A549 (cell line): ENCODE results near the gene KCNQ5. TPM values are rescaled to one million over a fixed set of nuclear protein-coding genes. Genes with fewer than 3 reads are reported as not detected.

Experiments used
- ATAC-seq, 2 experiments: fragments of 200-7000 bp in 1 of 2; fragments of >200 bp in 1 of 2; cut with Nextera tagmentation in 1 of 2; cut with Tn5 transposase in 1 of 2; 3 replicates each; pipeline versions ENCODE4 v1.8.0 to v1.9.1; 2018 to 2020; ENCODE audit warnings: mild to moderate bottlenecking in 1 of 2, moderate library complexity in 1 of 2
- CTCF ChIA-PET: fragments of 300-600 bp; sonication (Branson Sonifier 250); formaldehyde crosslinking; extraction: SDS; loops from one replicate; lab custom pipeline; 2021; ENCODE audit warnings: antibody characterized with exemption, inconsistent platforms; lab: Yijun Ruan, JAX
- POLR2A ChIA-PET: fragments of 350-600 bp; formaldehyde crosslinking; extraction: SDS; loops from one replicate; lab custom pipeline; 2021; ENCODE audit warnings: antibody characterized with exemption, inconsistent platforms; lab: Yijun Ruan, JAX
- DNase-seq, 2 experiments: peaks; one replicate each; pipeline versions ENCODE4 v3.0.0 to v3.0.0-alpha.2; 2011 to 2016; ENCODE audit warnings: low read depth in 1 of 2, low spot score in 1 of 2
- FAIRE-seq: peaks from 2 replicates; lab custom pipeline; 2011; peaks lifted over from hg19 to GRCh38; lab: Jason Lieb, UNC
- H3K27ac ChIP-seq, 2 experiments: fragments of >200 bp; sonication (Bioruptor Twin); formaldehyde crosslinking; 3 replicates each; pipeline ENCODE4 v1.5.1; 2016 to 2017
- H3K4me1 ChIP-seq: fragments of >200 bp; sonication (Bioruptor Twin); formaldehyde crosslinking; 3 replicates; pipeline ENCODE4 v1.6.1; 2016
- H3K4me2 ChIP-seq: fragments of >200 bp; sonication (Bioruptor Twin); formaldehyde crosslinking; 3 replicates; pipeline ENCODE4 v1.6.1; 2016
- H3K4me3 ChIP-seq: fragments of >200 bp; sonication (Bioruptor Twin); formaldehyde crosslinking; 3 replicates; pipeline ENCODE4 v1.5.1; 2016
- H3K9me3 ChIP-seq: fragments of >200 bp; sonication (Bioruptor Twin); formaldehyde crosslinking; 3 replicates; pipeline ENCODE4 v1.6.1; 2016
- ATOH8 ChIP-seq: fragments of 250-450 bp; sonication (Bioruptor Pico); IDR thresholded peaks from 2 replicates; pipeline ENCODE4 v1.5.0; 2020; ENCODE audit warnings: low read depth, mild to moderate bottlenecking, moderate library complexity
- CBX2 ChIP-seq: fragments of 200-600 bp; sonication (generic); IDR thresholded peaks from 2 replicates; pipeline ENCODE4 v1.6.1; 2016; ENCODE audit warnings: low read depth, mild to moderate bottlenecking, borderline replicate concordance
- CBX8 ChIP-seq: fragments of 200-600 bp; sonication (generic); IDR thresholded peaks from 2 replicates; pipeline ENCODE4 v1.6.1; 2016
- CEBPB ChIP-seq, 2 experiments: fragments of >200 bp in 1 of 2; sonication (Bioruptor Twin) in 1 of 2; formaldehyde crosslinking in 1 of 2; IDR thresholded peaks; 2 replicates each; pipeline ENCODE4 v1.6.1; 2012 to 2016
- E2F6 ChIP-seq: IDR thresholded peaks from 2 replicates; pipeline ENCODE4 v1.6.1; 2012; ENCODE audit warnings: low read depth, borderline replicate concordance
- EHMT2 ChIP-seq: fragments of 200-600 bp; sonication (generic); IDR thresholded peaks from 2 replicates; pipeline ENCODE4 v1.6.1; 2016; ENCODE audit warnings: antibody characterized with exemption, low read depth, mild to moderate bottlenecking, moderate library complexity
- ESRRA ChIP-seq: fragments of 150-350 bp; IDR thresholded peaks from 2 replicates; pipeline ENCODE4 v1.6.1; 2014; ENCODE audit warnings: mild to moderate bottlenecking, low read length, borderline replicate concordance
- GATA3 ChIP-seq: IDR thresholded peaks from 2 replicates; pipeline ENCODE4 v1.6.1; 2012; ENCODE audit warnings: borderline replicate concordance
- HOXA7 ChIP-seq: fragments of 250-450 bp; sonication (Bioruptor Pico); IDR thresholded peaks from 2 replicates; pipeline ENCODE4 v1.5.0; 2020; ENCODE audit warnings: mild to moderate bottlenecking, moderate library complexity
- HOXB13 ChIP-seq: fragments of 250-450 bp; sonication (Bioruptor Pico); IDR thresholded peaks from 2 replicates; pipeline ENCODE4 v1.5.0; 2020; ENCODE audit warnings: low read depth, mild to moderate bottlenecking, moderate library complexity
- JUN ChIP-seq, 2 experiments: fragments of >200 bp; sonication (Bioruptor Twin); formaldehyde crosslinking; IDR thresholded peaks; 2 replicates in 1 of 2; 3 replicates in 1 of 2; pipeline ENCODE4 v1.6.1; 2016 to 2017
- KDM5A ChIP-seq: fragments of 200-600 bp; sonication (generic); IDR thresholded peaks from 2 replicates; pipeline ENCODE4 v1.6.1; 2016; ENCODE audit warnings: antibody characterized with exemption, mild to moderate bottlenecking
- MYC ChIP-seq: IDR thresholded peaks from 2 replicates; pipeline ENCODE4 v1.6.1; 2012; ENCODE audit warnings: mild to moderate bottlenecking, inconsistent platforms, low read length, improper control_type of control experiment, borderline replicate concordance
- POLR2A ChIP-seq: IDR thresholded peaks from 2 replicates; pipeline ENCODE4 v1.6.1; 2012; ENCODE audit warnings: mild to moderate bottlenecking, low read length
- POLR2AphosphoS2 ChIP-seq: conservative IDR thresholded peaks from 2 replicates; pipeline ENCODE4 v1.6.1; 2012; ENCODE audit warnings: low read length, improper control_type of control experiment, inconsistent platforms
- RAD21 ChIP-seq, 2 experiments: fragments of >200 bp in 1 of 2; sonication (Bioruptor Twin) in 1 of 2; formaldehyde crosslinking in 1 of 2; IDR thresholded peaks in 1 of 2; conservative IDR thresholded peaks in 1 of 2; 2 replicates in 1 of 2; 3 replicates in 1 of 2; pipeline ENCODE4 v1.6.1; 2012 to 2018; ENCODE audit warnings: inconsistent platforms in 1 of 2
- RARB ChIP-seq: fragments of 250-450 bp; sonication (Bioruptor Pico); IDR thresholded peaks from 2 replicates; pipeline ENCODE4 v1.8.0; 2021; ENCODE audit warnings: mild to moderate bottlenecking, moderate library complexity
- TP53 ChIP-seq: fragments of 250-450 bp; sonication (Bioruptor Pico); IDR thresholded peaks from 2 replicates; pipeline ENCODE4 v1.5.0; 2021; ENCODE audit warnings: mild to moderate bottlenecking, moderate library complexity
- ZC3H11A ChIP-seq: fragments of 450-650 bp; IDR thresholded peaks from 2 replicates; pipeline ENCODE4 v1.6.1; 2014; ENCODE audit warnings: antibody characterized with exemption, mild to moderate bottlenecking
- ZFP36 ChIP-seq: fragments of 450-650 bp; IDR thresholded peaks from 2 replicates; pipeline ENCODE4 v1.6.1; 2014; ENCODE audit warnings: borderline replicate concordance; ENCODE audit not compliant: partially characterized antibody
- ZNF302 ChIP-seq: fragments of 250-450 bp; sonication (Bioruptor Pico); IDR thresholded peaks from 2 replicates; pipeline ENCODE4 v1.9.0; 2021; ENCODE audit warnings: inconsistent platforms, mild to moderate bottlenecking, moderate library complexity
- WGBS: methylation state at CpG from one replicate; pipeline ENCODE4 v1.1.6; 2017; ENCODE audit errors: missing lambda C conversion rate; 5-methylcytosine and 5-hydroxymethylcytosine counted together
- polyA plus RNA-seq, 4 experiments: library from polyadenylated mRNA; depleted of rRNA in 3 of 4; stranded (reverse); fragments of >200 nt; fragmentation: RNase III in 1 of 4; extraction: RNeasy Plus Mini Kit Qiagen cat#74134 plus additional on column Dnase treatment in 1 of 4; gene quantifications; 2 replicates in 3 of 4; 3 replicates in 1 of 4; pipeline ENCODE4 v1.2.3, GENCODE V29; 2011 to 2017
- TF ChIP-seq, protein P1 (sequence below): fragments of 150-350 bp; IDR thresholded peaks from 2 replicates; pipeline ENCODE4 v1.6.1; 2014; ENCODE audit warnings: low read depth, mild to moderate bottlenecking, low read length
- TF ChIP-seq, protein P2 (sequence below): fragments of >200 bp; sonication (Bioruptor Twin); formaldehyde crosslinking; IDR thresholded peaks from 3 replicates; pipeline ENCODE4 v1.6.1; 2016
- TF ChIP-seq, protein P3 (sequence below): fragments of 450-650 bp; IDR thresholded peaks from 2 replicates; pipeline ENCODE4 v1.6.1; 2014; ENCODE audit warnings: antibody characterized with exemption

KCNQ5 gene
- polyA plus RNA-seq, 2 of the 4 experiments (the other 2 are of a cell fraction): 1.2 to 1.3 TPM

GRCh38 chr6:72651967-72652956 is 30.4 kb downstream of the KCNQ5 start:
- DNase-seq (no peak), ATAC-seq (no peak), FAIRE-seq (no peak)
- ChIA-PET POLR2A (no interaction called here), CTCF (no interaction called here)
- H3K27ac ChIP-seq: no peak overlapping the region
- no peaks in the 10 kb centered on the region for H3K9me3 ChIP-seq
- no peak overlapping the region for H3K4me3 ChIP-seq
- 78% methylated on average over 7 of the region's 7 CpGs for WGBS
- H3K4me2 ChIP-seq: no peak overlapping the region
- H3K4me1 ChIP-seq: peaks cover 20% of the 10 kb centered on the region
- no peak for TF ChIP-seq JUN (IDR thresholded peaks at IDR 0.05)
- no peak for TF ChIP-seq HOXA7 (CRISPR knock-in tag)
- TF ChIP-seq TP53 (CRISPR knock-in tag): no peak
- no peak for TF ChIP-seq ESRRA
- TF ChIP-seq RARB: no peak
- no peak for TF ChIP-seq HOXB13 (CRISPR knock-in tag)
- TF ChIP-seq, protein P1, sequence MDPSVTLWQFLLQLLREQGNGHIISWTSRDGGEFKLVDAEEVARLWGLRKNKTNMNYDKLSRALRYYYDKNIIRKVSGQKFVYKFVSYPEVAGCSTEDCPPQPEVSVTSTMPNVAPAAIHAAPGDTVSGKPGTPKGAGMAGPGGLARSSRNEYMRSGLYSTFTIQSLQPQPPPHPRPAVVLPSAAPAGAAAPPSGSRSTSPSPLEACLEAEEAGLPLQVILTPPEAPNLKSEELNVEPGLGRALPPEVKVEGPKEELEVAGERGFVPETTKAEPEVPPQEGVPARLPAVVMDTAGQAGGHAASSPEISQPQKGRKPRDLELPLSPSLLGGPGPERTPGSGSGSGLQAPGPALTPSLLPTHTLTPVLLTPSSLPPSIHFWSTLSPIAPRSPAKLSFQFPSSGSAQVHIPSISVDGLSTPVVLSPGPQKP: no peak
- TF ChIP-seq GATA3: no peak
- TF ChIP-seq POLR2AphosphoS2: no peak
- no peak for TF ChIP-seq CBX8
- no peak for TF ChIP-seq MYC
- TF ChIP-seq ATOH8 (CRISPR knock-in tag): no peak
- TF ChIP-seq ZFP36: no peak
- no peak for TF ChIP-seq RAD21 (conservative IDR thresholded peaks at IDR 0.05 in 1 of 2, IDR thresholded peaks at IDR 0.05 in 1 of 2)
- no peak for TF ChIP-seq E2F6
- TF ChIP-seq KDM5A: no peak
- no peak for TF ChIP-seq ZNF302
- TF ChIP-seq ZC3H11A: no peak
- TF ChIP-seq, protein P2, sequence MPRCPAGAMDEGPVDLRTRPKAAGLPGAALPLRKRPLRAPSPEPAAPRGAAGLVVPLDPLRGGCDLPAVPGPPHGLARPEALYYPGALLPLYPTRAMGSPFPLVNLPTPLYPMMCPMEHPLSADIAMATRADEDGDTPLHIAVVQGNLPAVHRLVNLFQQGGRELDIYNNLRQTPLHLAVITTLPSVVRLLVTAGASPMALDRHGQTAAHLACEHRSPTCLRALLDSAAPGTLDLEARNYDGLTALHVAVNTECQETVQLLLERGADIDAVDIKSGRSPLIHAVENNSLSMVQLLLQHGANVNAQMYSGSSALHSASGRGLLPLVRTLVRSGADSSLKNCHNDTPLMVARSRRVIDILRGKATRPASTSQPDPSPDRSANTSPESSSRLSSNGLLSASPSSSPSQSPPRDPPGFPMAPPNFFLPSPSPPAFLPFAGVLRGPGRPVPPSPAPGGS: no peak
- TF ChIP-seq, all 56 proteins: peak for 0

- no peak for ATAC-seq
- H3K4me2 ChIP-seq: no peak overlapping the region
- CTCF ChIA-PET: no interaction called here
- H3K9me3 ChIP-seq: no peaks in the 10 kb centered on the region
- H3K27ac ChIP-seq: no peak overlapping the region
- TF ChIP-seq CBX2 (no peak), EHMT2 (no peak), POLR2A (no peak), CEBPB (IDR thresholded peaks at IDR 0.05) (no peak)
- TF ChIP-seq, protein P3, sequence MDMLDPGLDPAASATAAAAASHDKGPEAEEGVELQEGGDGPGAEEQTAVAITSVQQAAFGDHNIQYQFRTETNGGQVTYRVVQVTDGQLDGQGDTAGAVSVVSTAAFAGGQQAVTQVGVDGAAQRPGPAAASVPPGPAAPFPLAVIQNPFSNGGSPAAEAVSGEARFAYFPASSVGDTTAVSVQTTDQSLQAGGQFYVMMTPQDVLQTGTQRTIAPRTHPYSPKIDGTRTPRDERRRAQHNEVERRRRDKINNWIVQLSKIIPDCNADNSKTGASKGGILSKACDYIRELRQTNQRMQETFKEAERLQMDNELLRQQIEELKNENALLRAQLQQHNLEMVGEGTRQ: no peak
- TF ChIP-seq, all 56 proteins: peak for 0
- Histone ChIP-seq H3K4me3 (no peak overlapping the region), H3K4me1 (peaks cover 25% of the 10 kb centered on the region)
- DNase-seq (no peak), FAIRE-seq (no peak)
- POLR2A ChIA-PET: no interaction called here
- 33% methylated on average over 1 of the region's 1 CpG for WGBS
These were observed 31.2 kb downstream of the KCNQ5 start for GRCh38 chr6:72653026-72653425.
